Measurements from ENCODE around the gene GIMAP6.
"Not testable (repeated sequence)": the region's sequence is repeated elsewhere in the genome, so short reads cannot be mapped to it uniquely, and the experiment has no call there.

Gene GIMAP6

DNA sequence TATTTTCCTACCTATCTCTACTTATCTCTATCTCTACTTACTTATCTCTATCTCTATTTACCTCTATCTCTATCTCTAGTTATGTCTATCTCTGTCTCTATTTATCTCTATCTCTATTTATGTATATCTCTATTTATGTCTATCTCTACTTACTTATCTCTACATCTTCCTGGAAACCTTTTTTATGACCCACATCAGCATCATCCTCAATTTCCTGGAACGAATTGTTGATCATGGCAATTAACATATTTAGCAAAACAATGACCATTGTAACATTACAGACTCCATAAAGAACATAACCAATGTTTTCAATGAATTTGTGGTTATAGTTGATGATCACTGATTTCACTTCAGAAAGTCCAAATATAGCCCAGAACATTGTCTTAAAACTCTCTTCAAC lies 18.3 kb downstream of the GIMAP6 start:
- no peak for TF ChIP-seq CTCF (IDR thresholded peaks at IDR 0.05)
- Histone ChIP-seq H2AFZ (no peak overlapping the region), H3K79me2 (no peaks in the 10 kb centered on the region), H3K36me3 (ENCODE audit: control insufficient read depth, insufficient read depth, low read length) (no peaks in the 10 kb centered on the region), H3K27ac (no peak overlapping the region), H3K4me3 (ENCODE audit: low read depth, low read length) (no peak overlapping the region), H3K9ac (no peak overlapping the region), H3K27me3 (ENCODE audit: control insufficient read depth, insufficient read depth, low read length) (no peaks in the 10 kb centered on the region), H3K4me1 (no peaks in the 10 kb centered on the region), H3K4me2 (ENCODE audit: low read length) (no peak overlapping the region), H3K9me3 (ENCODE audit: control insufficient read depth, low read length) (no peaks in the 10 kb centered on the region)

DNA sequence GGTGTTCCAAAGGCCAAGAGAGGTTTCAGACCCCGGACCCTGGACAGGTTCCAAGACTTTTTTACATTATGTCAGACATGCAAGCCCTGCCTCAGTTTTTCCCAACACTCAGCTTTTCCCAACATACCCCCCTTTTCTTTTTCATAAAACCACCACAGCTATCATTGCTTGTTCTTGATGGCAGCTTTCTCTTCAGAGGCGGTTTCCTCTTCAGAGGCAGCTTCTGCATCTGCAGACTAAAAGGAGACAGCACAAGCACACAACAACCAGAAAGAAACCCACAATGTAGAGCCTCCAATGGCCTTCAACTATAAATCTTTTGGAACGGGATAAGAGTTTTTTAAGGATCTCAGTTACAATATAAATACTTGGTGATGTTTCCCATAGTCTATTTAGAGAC lies 19.3 kb downstream of the GIMAP6 start:
- no peaks in the 10 kb centered on the region for H3K36me3 ChIP-seq (ENCODE audit: control insufficient read depth, insufficient read depth, low read length)
- no peak overlapping the region for H2AFZ ChIP-seq
- TF ChIP-seq CTCF (IDR thresholded peaks at IDR 0.05) = no peak
- H3K4me2 ChIP-seq (ENCODE audit: low read length) = no peak overlapping the region
- no peaks in the 10 kb centered on the region for H3K4me1 ChIP-seq
- H3K9me3 ChIP-seq (ENCODE audit: control insufficient read depth, low read length) = no peaks in the 10 kb centered on the region
- no peak overlapping the region for H3K27ac ChIP-seq
- H3K79me2 ChIP-seq = no peaks in the 10 kb centered on the region
- no peak overlapping the region for H3K9ac ChIP-seq
- no peak overlapping the region for H3K4me3 ChIP-seq (ENCODE audit: low read depth, low read length)
- H3K27me3 ChIP-seq (ENCODE audit: control insufficient read depth, insufficient read depth, low read length) = no peaks in the 10 kb centered on the region

GRCh38 chr7:150610233-150610632 lies 22.0 kb downstream of the GIMAP6 start:
- H3K4me2 ChIP-seq (ENCODE audit: low read length) = no peak overlapping the region
- H3K36me3 ChIP-seq (ENCODE audit: control insufficient read depth, insufficient read depth, low read length) = no peaks in the 10 kb centered on the region
- no peaks in the 10 kb centered on the region for H3K79me2 ChIP-seq
- no peak overlapping the region for H3K9ac ChIP-seq
- peak overlapping the region; percentile 21 for H2AFZ ChIP-seq
- no peak overlapping the region for H3K27ac ChIP-seq
- no peaks in the 10 kb centered on the region for H3K9me3 ChIP-seq (ENCODE audit: control insufficient read depth, low read length)
- H3K4me3 ChIP-seq (ENCODE audit: low read depth, low read length) = no peak overlapping the region
- H3K27me3 ChIP-seq (ENCODE audit: control insufficient read depth, insufficient read depth, low read length) = no peaks in the 10 kb centered on the region
- TF ChIP-seq CTCF (IDR thresholded peaks at IDR 0.05) = no peak
- H3K4me1 ChIP-seq = no peaks in the 10 kb centered on the region

GRCh38 chr7:150603600-150603999 lies 28.6 kb downstream of the GIMAP6 start:
- H2AFZ ChIP-seq; H3K9ac ChIP-seq; H3K9me3 ChIP-seq (ENCODE audit: control insufficient read depth, low read length); H3K36me3 ChIP-seq (ENCODE audit: control insufficient read depth, insufficient read depth, low read length); H3K4me1 ChIP-seq; H3K79me2 ChIP-seq; H3K27me3 ChIP-seq (ENCODE audit: control insufficient read depth, insufficient read depth, low read length); H3K4me3 ChIP-seq (ENCODE audit: low read depth, low read length); H3K4me2 ChIP-seq (ENCODE audit: low read length): not testable (repeated sequence)
- peak overlapping the region; percentile 49 for H3K27ac ChIP-seq

- no peak overlapping the region for H3K4me2 ChIP-seq (ENCODE audit: low read length)
- H3K27ac ChIP-seq = no peak overlapping the region
- H2AFZ ChIP-seq = no peak overlapping the region
- no peak overlapping the region for H3K9ac ChIP-seq
- H3K4me1 ChIP-seq = no peaks in the 10 kb centered on the region
- H3K27me3 ChIP-seq (ENCODE audit: control insufficient read depth, insufficient read depth, low read length) = no peaks in the 10 kb centered on the region
- no peaks in the 10 kb centered on the region for H3K9me3 ChIP-seq (ENCODE audit: control insufficient read depth, low read length)
- no peaks in the 10 kb centered on the region for H3K36me3 ChIP-seq (ENCODE audit: control insufficient read depth, insufficient read depth, low read length)
- no peak overlapping the region for H3K4me3 ChIP-seq (ENCODE audit: low read depth, low read length)
- TF ChIP-seq CTCF (IDR thresholded peaks at IDR 0.05) = no peak
- H3K79me2 ChIP-seq = no peaks in the 10 kb centered on the region
Measured at GRCh38 chr7:150595361-150595760, 36.8 kb downstream of the GIMAP6 start.

All from parathyroid adenoma (tissue), 2 donors.